Amniotic epithelial cell (primary cell): ENCODE results near the gene KCNJ12.
A peak's percentile ranks its signal among the peaks of the same experiment; 100 is the strongest.

Experiments
- DNase-seq: peaks from one replicate; pipeline ENCODE4 v3.0.0-alpha.2; 2010; ENCODE audit warnings: low read depth

KCNJ12 gene

GRCh38 chr17:21368545-21369246 lies 7.5 kb upstream of the KCNJ12 start:
- DNase-seq, result no peak

- DNase-seq, result no peak
These were observed 6.8 kb upstream of the KCNJ12 start for GRCh38 chr17:21369395-21369794.

GRCh38 chr17:21370430-21370829 lies 5.7 kb upstream of the KCNJ12 start:
- no peak for DNase-seq

- no peak for DNase-seq
These were observed 4.6 kb upstream of the KCNJ12 start for GRCh38 chr17:21371511-21372081.

- DNase-seq, result no peak
These were observed 3.8 kb upstream of the KCNJ12 start for GRCh38 chr17:21372256-21372954.

GRCh38 chr17:21373036-21373435 lies 3.1 kb upstream of the KCNJ12 start:
- DNase-seq, result no peak

GRCh38 chr17:21373696-21374440 lies 2.3 kb upstream of the KCNJ12 start:
- DNase-seq, result no peak

- no peak for DNase-seq
These were observed 1.6 kb upstream of the KCNJ12 start for GRCh38 chr17:21374441-21375161.

- DNase-seq, result no peak
These were observed 996 bp upstream of the KCNJ12 start for GRCh38 chr17:21375162-21375560.

- no peak for DNase-seq
These were observed 438 bp upstream of the KCNJ12 start for GRCh38 chr17:21375757-21376080.

- peak; percentile 14 for DNase-seq
These were observed 868 bp downstream of the KCNJ12 start for GRCh38 chr17:21376759-21377690.

- no peak for DNase-seq
These were observed 1.7 kb downstream of the KCNJ12 start for GRCh38 chr17:21377705-21378396.

- DNase-seq, result no peak
These were observed 2.4 kb downstream of the KCNJ12 start for GRCh38 chr17:21378553-21378952.

GRCh38 chr17:21379080-21379711 lies 3.0 kb downstream of the KCNJ12 start:
- no peak for DNase-seq

GRCh38 chr17:21380659-21381058 lies 4.5 kb downstream of the KCNJ12 start:
- DNase-seq, result no peak

- DNase-seq, result no peak
These were observed 5.0 kb downstream of the KCNJ12 start for GRCh38 chr17:21381076-21381706.

GRCh38 chr17:21382560-21383495 lies 6.7 kb downstream of the KCNJ12 start:
- DNase-seq, result no peak

GRCh38 chr17:21385281-21385845 lies 9.2 kb downstream of the KCNJ12 start:
- DNase-seq, result no peak
